DND-41 (cell line): ENCODE data around the gene CFAP73.
"Not testable (repeated sequence)": the region's sequence is repeated elsewhere in the genome, so short reads cannot be mapped to it uniquely, and the experiment has no call there.

Source experiments
- EZH2 ChIP-seq: IDR thresholded peaks from 3 replicates; pipeline ENCODE4 v1.6.1; 2012; ENCODE audit warnings: borderline replicate concordance, low read depth, mild to moderate bottlenecking, moderate library complexity, low read length, inconsistent platforms; ENCODE audit not compliant: severe bottlenecking
- TF ChIP-seq, protein P1 (sequence below): IDR thresholded peaks from 2 replicates; pipeline ENCODE4 v1.5.1; 2012; ENCODE audit warnings: borderline replicate concordance, low read length, moderate library complexity, mild to moderate bottlenecking; ENCODE audit not compliant: poor library complexity, severe bottlenecking; ENCODE audit errors: extremely low read depth

DNA sequence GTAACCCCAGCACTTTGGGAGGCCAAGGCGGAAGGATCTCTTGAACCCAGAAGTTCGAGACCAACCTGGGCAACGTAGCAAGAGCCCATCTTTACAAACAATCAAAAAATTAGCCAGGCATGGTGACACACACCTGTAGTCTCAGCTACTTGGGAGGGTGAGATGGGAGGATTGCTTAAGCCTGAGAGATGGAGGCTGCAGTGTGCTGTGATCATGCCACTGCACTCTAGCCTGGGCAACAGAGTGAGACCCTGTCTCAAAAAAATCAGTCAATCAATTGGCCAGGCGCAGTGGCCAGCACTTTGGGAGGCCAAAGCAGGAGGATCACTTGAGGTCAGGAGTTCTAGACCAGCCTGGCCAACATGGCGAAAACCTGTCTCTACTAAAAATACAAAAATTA, 57.3 kb downstream of the CFAP73 start:
- TF ChIP-seq, protein P1, sequence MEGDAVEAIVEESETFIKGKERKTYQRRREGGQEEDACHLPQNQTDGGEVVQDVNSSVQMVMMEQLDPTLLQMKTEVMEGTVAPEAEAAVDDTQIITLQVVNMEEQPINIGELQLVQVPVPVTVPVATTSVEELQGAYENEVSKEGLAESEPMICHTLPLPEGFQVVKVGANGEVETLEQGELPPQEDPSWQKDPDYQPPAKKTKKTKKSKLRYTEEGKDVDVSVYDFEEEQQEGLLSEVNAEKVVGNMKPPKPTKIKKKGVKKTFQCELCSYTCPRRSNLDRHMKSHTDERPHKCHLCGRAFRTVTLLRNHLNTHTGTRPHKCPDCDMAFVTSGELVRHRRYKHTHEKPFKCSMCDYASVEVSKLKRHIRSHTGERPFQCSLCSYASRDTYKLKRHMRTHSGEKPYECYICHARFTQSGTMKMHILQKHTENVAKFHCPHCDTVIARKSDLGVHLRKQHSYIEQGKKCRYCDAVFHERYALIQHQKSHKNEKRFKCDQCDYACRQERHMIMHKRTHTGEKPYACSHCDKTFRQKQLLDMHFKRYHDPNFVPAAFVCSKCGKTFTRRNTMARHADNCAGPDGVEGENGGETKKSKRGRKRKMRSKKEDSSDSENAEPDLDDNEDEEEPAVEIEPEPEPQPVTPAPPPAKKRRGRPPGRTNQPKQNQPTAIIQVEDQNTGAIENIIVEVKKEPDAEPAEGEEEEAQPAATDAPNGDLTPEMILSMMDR, result not testable (repeated sequence)
- not testable (repeated sequence) for TF ChIP-seq EZH2
